M059J (cell line): ENCODE data around the gene KDM7A. TPM values are rescaled to one million over a fixed set of nuclear protein-coding genes. Genes with fewer than 3 reads are reported as not detected.
"Not testable (repeated sequence)": the region's sequence is repeated elsewhere in the genome, so short reads cannot be mapped to it uniquely, and the experiment has no call there.

Source experiments
- DNase-seq: peaks from one replicate; pipeline ENCODE4 v3.0.0-alpha.2; 2012; ENCODE audit warnings: low read depth
- total RNA-seq: library from RNA; depleted of rRNA; stranded (reverse); fragments of >200 nt; shearing (Covaris generic); gene quantifications from 2 replicates; pipeline ENCODE4 v1.2.3, GENCODE V29; 2014; rRNA removed

The KDM7A gene
- total RNA-seq: 0.64 and 0.69 TPM in 2 replicates

GRCh38 chr7:140176811-140177702, at the start of gene KDM7A:
KDM7A (minus strand) TSS chr7:140176983; CDS start chr7:140176937, 46 bp downstream.
- DNase-seq: peak; percentile 82

- DNase-seq: no peak
Observed at GRCh38 chr7:140225562-140226249, 48.9 kb upstream of the KDM7A start.

- DNase-seq: no peak
Observed at GRCh38 chr7:140223515-140224221, 46.9 kb upstream of the KDM7A start.

- no peak for DNase-seq
Observed at GRCh38 chr7:140222814-140223213, 46.0 kb upstream of the KDM7A start.

GRCh38 chr7:140219672-140220524, 43.1 kb upstream of the KDM7A start:
- no peak for DNase-seq

GRCh38 chr7:140218656-140219055, 41.9 kb upstream of the KDM7A start:
- DNase-seq: no peak

- DNase-seq: no peak
Observed at GRCh38 chr7:140217750-140218501, 41.1 kb upstream of the KDM7A start.

- DNase-seq: no peak
Observed at GRCh38 chr7:140215281-140215680, 38.5 kb upstream of the KDM7A start.

- DNase-seq: peak; percentile 24
Observed at GRCh38 chr7:140214075-140214684, 37.4 kb upstream of the KDM7A start.

GRCh38 chr7:140213684-140214074, 36.9 kb upstream of the KDM7A start:
- no peak for DNase-seq

GRCh38 chr7:140212100-140212881, 35.5 kb upstream of the KDM7A start:
- DNase-seq: no peak

GRCh38 chr7:140211698-140212097, 34.9 kb upstream of the KDM7A start:
- no peak for DNase-seq

GRCh38 chr7:140209866-140210609, 33.3 kb upstream of the KDM7A start:
- no peak for DNase-seq

- no peak for DNase-seq
Observed at GRCh38 chr7:140206616-140207389, 30.0 kb upstream of the KDM7A start.

- no peak for DNase-seq
Observed at GRCh38 chr7:140205600-140205999, 28.8 kb upstream of the KDM7A start.

- DNase-seq: no peak
Observed at GRCh38 chr7:140203556-140203955, 26.8 kb upstream of the KDM7A start.

- not testable (repeated sequence) for DNase-seq
Observed at GRCh38 chr7:140202942-140203341, 26.2 kb upstream of the KDM7A start.

GRCh38 chr7:140201393-140201792, 24.6 kb upstream of the KDM7A start:
- DNase-seq: no peak
